ENCODE data around the gene CDK14. TPM values are rescaled to one million over a fixed set of nuclear protein-coding genes. Genes with fewer than 3 reads are reported as not detected.

CDK14 gene
- total RNA-seq, 1 donor from 2014 or later: 52.3 TPM

GRCh38 chr7:91191771-91192170 lies 595.6 kb downstream of the CDK14 start:
- H3K4me1 Mint-ChIP-seq: peaks cover 33% of the 10 kb centered on the region
- H3K9me3 ChIP-seq (ENCODE audit: low read depth): no peaks in the 10 kb centered on the region
- H3K9ac ChIP-seq: no peak overlapping the region
- H4K20me1 ChIP-seq (ENCODE audit: low read depth): no peaks in the 10 kb centered on the region
- no peak overlapping the region for H2AFZ ChIP-seq (replicated peaks)
- no peak for TF ChIP-seq EZH2 (IDR thresholded peaks at IDR 0.05)
- TF ChIP-seq CTCF (IDR thresholded peaks at IDR 0.05): no peak
- TF ChIP-seq EZH2phosphoT487 (IDR thresholded peaks at IDR 0.05): no peak
- no peak overlapping the region for H3K27ac Mint-ChIP-seq
- no peak for DNase-seq (ENCODE audit: low spot score)
- H3K27me3 Mint-ChIP-seq (ENCODE audit: insufficient read depth, low read depth): peaks cover 4% of the 10 kb centered on the region
- H3K27me3 ChIP-seq: no peaks in the 10 kb centered on the region
- H3K79me2 ChIP-seq (ENCODE audit: low read depth): no peaks in the 10 kb centered on the region
- H3K4me1 ChIP-seq: peaks cover 23% of the 10 kb centered on the region
- H3K4me3 Mint-ChIP-seq: no peak overlapping the region
- peaks cover 11% of the 10 kb centered on the region for H3K36me3 Mint-ChIP-seq
- no peak overlapping the region for H3K4me3 ChIP-seq
- H3K36me3 ChIP-seq: no peaks in the 10 kb centered on the region
- no peak overlapping the region for H3K27ac ChIP-seq
- peaks cover under 1% of the 10 kb centered on the region for H3K9me3 Mint-ChIP-seq
- no peak overlapping the region for H3K4me2 ChIP-seq
- H3F3A ChIP-seq (ENCODE audit: low read depth): peaks cover 18% of the 10 kb centered on the region

GRCh38 chr7:91193141-91193540 lies 597.0 kb downstream of the CDK14 start:
- no peak for TF ChIP-seq EZH2phosphoT487 (IDR thresholded peaks at IDR 0.05)
- TF ChIP-seq CTCF (IDR thresholded peaks at IDR 0.05): no peak
- TF ChIP-seq EZH2 (IDR thresholded peaks at IDR 0.05): no peak
- Histone ChIP-seq H3K36me3 (no peaks in the 10 kb centered on the region), H3K79me2 (ENCODE audit: low read depth) (no peaks in the 10 kb centered on the region), H3K9me3 (ENCODE audit: low read depth) (no peaks in the 10 kb centered on the region), H3K9ac (no peak overlapping the region), H3F3A (ENCODE audit: low read depth) (peaks cover 18% of the 10 kb centered on the region), H3K4me3 (no peak overlapping the region), H4K20me1 (ENCODE audit: low read depth) (no peaks in the 10 kb centered on the region), H3K4me2 (no peak overlapping the region), H3K4me1 (peaks cover 23% of the 10 kb centered on the region), H3K27me3 (no peaks in the 10 kb centered on the region), H3K27ac (no peak overlapping the region), H2AFZ (replicated peaks) (no peak overlapping the region)
- H3K4me1 Mint-ChIP-seq: peaks cover 33% of the 10 kb centered on the region
- no peaks in the 10 kb centered on the region for H3K9me3 Mint-ChIP-seq
- no peak overlapping the region for H3K4me3 Mint-ChIP-seq
- DNase-seq (ENCODE audit: low spot score): no peak
- no peak overlapping the region for H3K27ac Mint-ChIP-seq
- H3K36me3 Mint-ChIP-seq: peaks cover 14% of the 10 kb centered on the region
- H3K27me3 Mint-ChIP-seq (ENCODE audit: insufficient read depth, low read depth): no peaks in the 10 kb centered on the region

- H3K27ac ChIP-seq: no peak overlapping the region
- H3K4me3 ChIP-seq: no peak overlapping the region
- no peak overlapping the region for H3K9ac ChIP-seq
- TF ChIP-seq CTCF (IDR thresholded peaks at IDR 0.05) (no peak), EZH2phosphoT487 (IDR thresholded peaks at IDR 0.05) (peak; percentile 52), EZH2 (IDR thresholded peaks at IDR 0.05) (no peak)
- H3K36me3 Mint-ChIP-seq: peaks cover 14% of the 10 kb centered on the region
- no peaks in the 10 kb centered on the region for H3K79me2 ChIP-seq (ENCODE audit: low read depth)
- no peaks in the 10 kb centered on the region for H3K36me3 ChIP-seq
- no peak overlapping the region for H2AFZ ChIP-seq (replicated peaks)
- H3K4me1 ChIP-seq: peaks cover 36% of the 10 kb centered on the region
- H3K9me3 ChIP-seq (ENCODE audit: low read depth): no peaks in the 10 kb centered on the region
- no peak overlapping the region for H3K27ac Mint-ChIP-seq
- no peaks in the 10 kb centered on the region for H4K20me1 ChIP-seq (ENCODE audit: low read depth)
- H3K4me3 Mint-ChIP-seq: no peak overlapping the region
- peaks cover 18% of the 10 kb centered on the region for H3F3A ChIP-seq (ENCODE audit: low read depth)
- H3K9me3 Mint-ChIP-seq: no peaks in the 10 kb centered on the region
- H3K4me2 ChIP-seq: peak overlapping the region; percentile 54
- H3K4me1 Mint-ChIP-seq: peaks cover 38% of the 10 kb centered on the region
- H3K27me3 ChIP-seq: no peaks in the 10 kb centered on the region
- peak; percentile 64 for DNase-seq (ENCODE audit: low spot score)
- no peaks in the 10 kb centered on the region for H3K27me3 Mint-ChIP-seq (ENCODE audit: insufficient read depth, low read depth)
These were observed 598.7 kb downstream of the CDK14 start for GRCh38 chr7:91194841-91195240.
